ENCODE results near the gene MRPL22.
A peak's percentile ranks its signal among the peaks of the same experiment; 100 is the strongest.
"Not testable (repeated sequence)": the region's sequence is repeated elsewhere in the genome, so short reads cannot be mapped to it uniquely, and the experiment has no call there.

The MRPL22 gene

GRCh38 chr5:154999865-155000264 is 59.0 kb downstream of the MRPL22 start:
- no peak for DNase-seq

DNA sequence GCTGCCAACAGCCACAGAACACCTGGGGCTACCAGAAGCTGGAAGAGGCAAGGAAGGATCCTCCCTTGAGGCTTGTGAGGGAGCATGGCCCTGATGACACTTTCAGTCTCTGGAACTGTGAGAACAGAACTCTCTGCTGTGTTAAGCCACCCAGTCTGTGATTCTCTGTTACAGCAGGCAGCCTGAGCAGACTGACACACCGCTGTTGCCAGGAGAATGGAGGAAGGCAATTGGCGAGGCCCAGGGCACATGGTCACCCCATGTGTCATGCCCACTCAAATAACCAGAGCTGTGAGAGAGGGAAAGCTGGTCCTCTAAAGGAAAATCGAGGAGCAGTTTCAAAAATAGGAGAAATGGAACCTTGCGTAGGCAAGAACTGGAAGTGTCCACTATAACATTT is 60.6 kb downstream of the MRPL22 start:
- DNase-seq = no peak

- DNase-seq = not testable (repeated sequence)
Observed at GRCh38 chr5:155002722-155003121, 61.8 kb downstream of the MRPL22 start.

DNA sequence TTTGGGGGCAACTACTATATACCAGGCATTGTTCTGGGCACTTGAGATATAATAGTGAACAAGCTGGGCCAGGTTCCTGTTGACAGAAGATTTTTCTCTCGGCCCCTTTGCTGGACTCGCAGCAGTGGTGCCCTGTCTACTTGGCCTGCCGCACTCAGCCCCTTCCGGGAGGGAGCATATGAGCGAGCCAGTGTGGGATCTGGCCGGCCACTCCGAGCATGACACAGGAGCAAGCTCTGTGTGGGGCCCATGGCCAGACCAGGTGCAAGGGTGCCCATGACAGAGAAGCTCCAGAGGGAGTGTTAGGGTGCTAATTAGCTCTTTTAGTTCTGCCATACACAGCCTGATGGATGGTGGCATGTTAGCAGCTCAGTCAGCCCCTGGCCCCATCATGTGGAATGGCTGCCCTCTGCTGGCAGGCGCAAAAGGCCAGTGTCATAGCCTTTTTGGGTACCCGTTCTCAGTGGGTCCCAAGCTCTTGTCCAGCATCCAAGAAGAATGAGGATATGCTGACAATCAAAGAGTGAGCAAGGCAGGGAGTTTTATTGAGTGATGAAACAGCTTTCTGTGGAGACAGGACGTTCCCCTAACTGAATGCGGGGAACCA is 63.4 kb downstream of the MRPL22 start:
- DNase-seq = peak; percentile 65

- not testable (repeated sequence) for DNase-seq
Observed at GRCh38 chr5:155006265-155006664, 65.4 kb downstream of the MRPL22 start.

DNA sequence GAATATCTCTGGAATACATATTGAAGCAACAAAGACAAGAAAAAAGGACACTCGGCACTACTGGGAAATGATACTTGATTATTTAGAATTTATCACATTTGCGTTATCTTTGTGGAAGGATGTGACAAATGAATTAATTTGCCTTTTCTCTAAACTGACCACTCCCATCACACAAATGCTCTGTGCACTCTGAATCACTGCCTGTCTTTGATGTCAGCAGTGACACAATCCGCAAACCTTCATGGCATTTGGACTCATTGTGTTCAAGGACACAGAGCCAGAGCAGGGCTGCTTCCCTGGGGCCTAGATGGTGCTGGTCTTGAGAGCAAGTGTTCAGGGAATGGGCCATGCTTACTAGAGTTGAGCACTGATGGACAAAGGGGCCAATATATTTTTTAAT is 67.8 kb downstream of the MRPL22 start:
- no peak for DNase-seq

GRCh38 chr5:155010881-155011280 is 70.0 kb downstream of the MRPL22 start:
- DNase-seq = no peak

- DNase-seq = no peak
Observed at GRCh38 chr5:155013526-155013925, 72.7 kb downstream of the MRPL22 start, which contains the start of gene KIF4B. Gene KIF4B, plus strand, starts transcription at chr5:155013755. Its CDS starts 105 bp downstream, at chr5:155013860.

DNA sequence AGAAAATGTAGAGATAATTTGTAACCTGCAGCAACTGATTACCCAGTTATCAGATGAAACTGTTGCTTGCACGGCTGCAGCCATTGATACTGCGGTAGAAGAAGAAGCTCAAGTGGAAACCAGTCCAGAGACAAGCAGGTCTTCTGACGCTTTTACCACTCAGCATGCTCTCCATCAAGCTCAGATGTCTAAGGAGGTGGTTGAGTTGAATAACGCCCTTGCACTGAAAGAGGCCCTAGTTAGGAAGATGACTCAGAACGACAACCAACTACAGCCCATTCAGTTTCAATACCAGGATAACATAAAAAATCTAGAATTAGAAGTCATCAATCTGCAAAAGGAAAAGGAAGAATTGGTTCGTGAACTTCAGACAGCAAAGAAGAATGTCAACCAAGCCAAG is 74.4 kb downstream of the MRPL22 start:
- DNase-seq = peak; percentile 10

GRCh38 chr5:155017610-155018009 is 76.7 kb downstream of the MRPL22 start:
- peak; percentile 46 for DNase-seq
